ENCODE data around the gene CFP. TPM values are rescaled to one million over a fixed set of nuclear protein-coding genes. Genes with fewer than 3 reads are reported as not detected.

CFP gene
- total RNA-seq, 2 experiments from 2014 or later = 14.1 to 14.6 TPM

DNA sequence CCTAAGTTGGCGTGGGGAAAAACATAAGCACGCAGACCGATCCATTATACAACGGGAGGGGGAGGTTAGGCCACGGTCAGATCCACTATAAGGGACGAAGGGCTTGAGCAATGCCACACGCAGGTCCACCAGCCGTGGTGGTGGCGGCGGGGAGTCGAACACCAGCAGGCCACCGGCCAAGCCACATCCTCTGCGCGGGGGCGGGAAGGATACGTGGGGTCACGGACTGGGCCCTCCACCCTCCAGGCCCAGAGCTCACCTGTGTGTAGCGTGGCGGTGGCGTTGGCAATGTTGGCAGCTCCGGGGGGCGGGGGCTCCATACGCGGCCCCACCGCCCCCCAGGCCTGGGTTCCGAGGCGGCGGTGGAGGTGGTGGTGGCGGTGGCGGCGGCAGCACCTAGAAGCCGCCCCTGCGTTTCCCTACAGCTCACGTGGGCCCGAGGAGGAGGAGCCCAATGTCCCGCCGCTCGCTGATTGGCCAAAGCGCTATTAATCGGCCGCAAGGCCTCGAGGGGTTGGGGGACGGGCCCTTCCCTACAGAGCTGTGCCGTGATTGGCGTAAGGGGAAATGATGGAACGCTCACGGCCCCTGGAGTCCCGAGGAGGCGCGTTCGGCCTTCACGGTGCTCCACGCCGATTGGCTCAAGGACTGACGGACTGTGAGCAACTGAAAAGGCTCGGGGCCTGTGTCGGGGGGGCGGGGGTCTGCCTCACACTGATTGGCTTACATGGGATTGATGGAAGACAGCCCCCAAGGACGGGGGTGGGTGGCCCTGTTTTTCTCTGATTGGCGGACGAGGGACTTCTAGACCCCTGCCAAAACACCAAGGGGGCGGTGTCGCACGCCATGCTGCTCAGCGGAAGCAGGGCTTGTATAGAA, 20.7 kb upstream of the CFP start, which contains the start of gene ELK1:
TSS of gene ELK1 (minus strand) at position 400 of the 879 bp plus-strand sequence. CDS start 9,122 bp downstream, outside the sequence.
- no peaks in the 10 kb centered on the region for H3K27me3 Mint-ChIP-seq
- peaks cover 33% of the 10 kb centered on the region for H3K36me3 Mint-ChIP-seq
- POLR2A ChIA-PET = interaction anchor here (1.2 kb wide), 1 partner anchor 94 kb away, joined by 7 read pairs; no protein-coding TSS in a partner anchor
- ATAC-seq (ENCODE audit: low read depth) = peak; percentile 96
- peaks cover 32% of the 10 kb centered on the region for H3K4me1 Mint-ChIP-seq
- peak within 1 kb of the TSS; percentile 93 for H3K4me3 Mint-ChIP-seq
- no peaks in the 10 kb centered on the region for H3K9me3 Mint-ChIP-seq
- peak; percentile 83 for DNase-seq
- H3K27ac Mint-ChIP-seq = peak within 1 kb of the TSS; percentile 93

DNA sequence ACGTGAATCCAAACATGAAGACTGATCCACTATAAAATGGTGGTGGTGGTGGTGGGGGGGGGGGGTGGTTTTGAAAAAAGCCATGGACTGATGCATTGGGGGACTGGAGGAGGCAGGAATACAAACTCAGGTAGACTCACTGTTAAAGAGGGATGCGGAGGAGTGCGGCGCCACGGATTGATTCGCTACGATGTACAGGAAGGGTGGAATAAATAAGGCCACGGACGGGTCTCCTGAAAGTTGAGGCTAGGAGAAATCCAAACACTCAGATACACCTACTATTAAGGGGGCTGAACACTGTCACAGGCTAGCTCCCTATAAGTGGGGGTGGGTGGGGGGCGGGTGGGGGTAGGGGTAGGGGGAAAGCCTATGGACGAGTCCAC, 20.0 kb upstream of the CFP start:
- Mint-ChIP-seq H3K4me1 (peaks cover 34% of the 10 kb centered on the region), H3K9me3 (no peaks in the 10 kb centered on the region), H3K27me3 (no peaks in the 10 kb centered on the region), H3K27ac (peak overlapping the region; percentile 93), H3K36me3 (peaks cover 35% of the 10 kb centered on the region), H3K4me3 (peak overlapping the region; percentile 93)
- ATAC-seq (ENCODE audit: low read depth) = no peak
- no peak for DNase-seq
- POLR2A ChIA-PET = interaction anchor here (1.2 to 1.6 kb wide), 2 partner anchors 93 to 416 kb away, joined by 7 to 8 read pairs; no protein-coding TSS in a partner anchor

DNA sequence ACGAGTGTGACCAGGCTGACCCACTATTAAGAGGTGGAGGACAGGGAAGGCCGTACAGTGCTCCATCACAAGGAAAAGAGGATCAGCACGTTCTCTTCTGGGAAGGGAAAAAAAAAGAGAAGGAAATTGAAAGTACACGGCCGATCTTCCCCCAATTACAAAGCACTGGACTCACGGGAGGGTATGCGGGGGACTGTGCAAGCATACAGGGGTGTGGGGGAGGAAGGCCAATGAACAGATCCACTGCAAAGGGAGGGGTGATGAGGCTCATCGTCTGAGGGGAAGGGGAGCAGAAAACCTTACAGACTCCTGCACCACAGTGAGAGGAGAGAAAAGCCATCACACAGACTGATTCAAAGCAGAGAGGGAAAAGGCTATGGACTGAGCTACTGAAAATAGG, 19.5 kb upstream of the CFP start:
- DNase-seq (no peak), ATAC-seq (ENCODE audit: low read depth) (no peak)
- POLR2A ChIA-PET = interaction anchor here (0.7 to 1.6 kb wide), 3 partner anchors 24 to 416 kb away, joined by 3 to 8 read pairs (median 3); no protein-coding TSS in a partner anchor
- peaks cover 40% of the 10 kb centered on the region for H3K36me3 Mint-ChIP-seq
- peak overlapping the region; percentile 89 for H3K27ac Mint-ChIP-seq
- peaks cover 39% of the 10 kb centered on the region for H3K4me1 Mint-ChIP-seq
- H3K4me3 Mint-ChIP-seq = peak overlapping the region; percentile 93
- H3K27me3 Mint-ChIP-seq = no peaks in the 10 kb centered on the region
- no peaks in the 10 kb centered on the region for H3K9me3 Mint-ChIP-seq

DNA sequence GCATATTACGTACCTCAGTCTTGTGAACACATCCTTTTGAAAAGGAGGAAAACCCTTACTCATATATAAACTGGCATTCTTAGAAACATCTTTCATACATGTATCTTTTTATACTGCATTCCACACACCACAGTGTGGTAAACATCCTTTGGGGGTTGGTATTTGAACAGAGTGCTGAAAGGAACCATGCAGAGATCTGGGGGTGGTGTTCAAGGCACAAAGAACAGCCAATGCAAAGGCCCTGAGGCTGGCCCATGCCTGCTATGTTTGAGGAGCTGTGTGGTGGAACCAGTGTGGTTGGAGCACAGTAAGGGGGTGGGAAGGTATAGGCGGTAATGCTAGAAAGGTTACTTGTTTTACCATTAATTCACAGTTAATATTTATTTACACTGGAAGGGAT, 18.6 kb upstream of the CFP start:
- Mint-ChIP-seq H3K36me3 (peaks cover 38% of the 10 kb centered on the region), H3K27ac (peak overlapping the region; percentile 89), H3K4me1 (peaks cover 42% of the 10 kb centered on the region), H3K9me3 (no peaks in the 10 kb centered on the region), H3K27me3 (no peaks in the 10 kb centered on the region), H3K4me3 (peak overlapping the region; percentile 93)
- DNase-seq = no peak
- POLR2A ChIA-PET = interaction anchor here (1.3 to 1.6 kb wide), 2 partner anchors 92 to 415 kb away, joined by 3 to 8 read pairs; no protein-coding TSS in a partner anchor
- no peak for ATAC-seq (ENCODE audit: low read depth)

DNA sequence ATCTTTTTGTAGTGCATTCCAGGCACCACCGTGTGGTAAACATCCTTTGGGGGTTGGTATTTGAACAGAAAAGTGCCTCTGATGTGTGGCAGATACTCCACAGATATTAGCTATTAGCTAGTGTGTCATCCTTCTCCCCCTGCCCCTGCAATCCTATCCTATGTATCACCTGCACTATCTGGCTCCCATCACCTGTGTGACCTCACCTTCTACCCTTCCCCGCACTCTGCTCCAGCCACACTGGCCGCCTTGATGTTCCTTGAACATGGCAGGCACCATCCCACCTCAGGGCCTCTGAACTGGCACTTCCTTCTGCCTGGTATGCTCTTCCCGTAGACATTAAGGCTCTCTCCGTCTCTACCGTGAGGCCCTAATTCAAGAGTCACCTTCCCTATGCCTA, 16.9 kb upstream of the CFP start:
- DNase-seq (no peak), ATAC-seq (ENCODE audit: low read depth) (no peak)
- no peaks in the 10 kb centered on the region for H3K9me3 Mint-ChIP-seq
- peak overlapping the region; percentile 38 for H3K27ac Mint-ChIP-seq
- H3K36me3 Mint-ChIP-seq = peaks cover 32% of the 10 kb centered on the region
- H3K4me1 Mint-ChIP-seq = peaks cover 36% of the 10 kb centered on the region
- H3K27me3 Mint-ChIP-seq = no peaks in the 10 kb centered on the region
- POLR2A ChIA-PET = no interaction called here
- H3K4me3 Mint-ChIP-seq = no peak overlapping the region

DNA sequence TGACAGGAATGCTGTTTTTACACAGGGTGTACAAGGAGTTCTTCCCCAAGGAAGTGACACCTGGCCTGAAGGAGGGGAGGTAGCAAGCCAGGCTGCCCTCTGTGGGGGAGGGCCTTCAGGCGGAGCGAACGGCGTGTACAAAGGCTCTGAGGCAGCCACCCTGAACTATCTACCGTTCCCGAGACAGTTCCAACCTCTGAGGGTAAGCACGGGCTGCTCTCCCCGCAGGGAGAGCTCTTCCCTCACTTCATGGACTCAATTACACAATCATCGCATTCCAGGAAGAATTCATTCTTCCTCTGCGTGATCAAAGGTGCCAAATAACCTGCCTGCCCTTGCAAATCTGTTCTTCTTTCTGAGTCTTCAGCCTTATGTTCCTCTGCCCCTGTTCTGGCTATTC, 15.8 kb upstream of the CFP start:
- peaks cover 29% of the 10 kb centered on the region for H3K4me1 Mint-ChIP-seq
- no peak for ATAC-seq (ENCODE audit: low read depth)
- no peak for DNase-seq
- H3K27me3 Mint-ChIP-seq = no peaks in the 10 kb centered on the region
- no peaks in the 10 kb centered on the region for H3K9me3 Mint-ChIP-seq
- peaks cover 33% of the 10 kb centered on the region for H3K36me3 Mint-ChIP-seq
- no peak overlapping the region for H3K27ac Mint-ChIP-seq
- POLR2A ChIA-PET = no interaction called here
- H3K4me3 Mint-ChIP-seq = no peak overlapping the region

DNA sequence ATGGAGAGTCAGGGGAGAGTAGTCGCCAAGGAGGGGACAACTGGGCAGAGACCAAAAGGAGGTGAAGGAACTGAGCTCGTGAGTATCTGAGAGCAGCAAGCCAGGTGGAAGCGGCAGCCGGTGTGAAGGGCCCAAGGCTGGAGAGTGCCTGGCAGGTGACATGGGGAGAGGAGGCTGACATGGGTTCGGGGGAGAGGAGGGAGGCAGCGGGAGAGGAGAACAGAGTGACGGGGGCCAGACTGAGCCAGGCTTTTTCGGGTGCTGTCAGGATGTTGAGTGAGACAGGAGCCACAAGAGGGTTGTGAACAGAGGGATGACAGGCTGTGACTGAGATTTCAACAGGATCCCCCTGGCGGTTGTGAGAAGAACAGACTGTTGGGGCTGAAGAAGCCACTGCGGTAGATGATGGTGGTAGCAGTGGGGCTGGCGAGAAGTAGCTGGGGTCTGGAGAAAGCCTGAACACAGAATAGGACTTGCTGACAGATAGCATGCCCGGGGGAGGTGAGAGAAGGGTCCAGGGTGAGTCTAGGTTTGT, 14.9 kb upstream of the CFP start:
- ATAC-seq (ENCODE audit: low read depth) (no peak), DNase-seq (no peak)
- H3K36me3 Mint-ChIP-seq = peaks cover 42% of the 10 kb centered on the region
- peaks cover 29% of the 10 kb centered on the region for H3K4me1 Mint-ChIP-seq
- POLR2A ChIA-PET = no interaction called here
- H3K4me3 Mint-ChIP-seq = no peak overlapping the region
- no peaks in the 10 kb centered on the region for H3K27me3 Mint-ChIP-seq
- H3K27ac Mint-ChIP-seq = peak overlapping the region; percentile 28
- H3K9me3 Mint-ChIP-seq = no peaks in the 10 kb centered on the region

DNA sequence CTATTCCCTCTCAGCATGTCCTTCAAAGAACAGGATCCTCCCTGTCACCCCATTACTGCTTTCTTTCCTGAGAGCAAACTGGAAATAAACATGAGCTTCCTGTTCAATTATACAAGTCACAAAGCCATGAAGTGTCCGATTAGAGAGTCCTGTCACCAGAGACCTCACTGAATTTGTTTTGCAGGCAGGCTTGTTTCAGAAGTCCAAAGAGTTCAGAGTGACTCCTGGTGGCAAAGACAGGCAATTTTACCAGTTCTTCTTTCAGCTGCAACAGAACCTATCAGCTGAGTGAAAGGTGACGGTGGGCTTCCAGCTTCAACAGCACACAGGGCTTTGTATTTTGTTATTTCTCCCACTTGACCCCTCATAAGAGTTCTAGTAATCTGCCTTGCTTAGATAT, 14.2 kb upstream of the CFP start:
- Mint-ChIP-seq H3K27me3 (no peaks in the 10 kb centered on the region), H3K4me1 (peaks cover 25% of the 10 kb centered on the region), H3K27ac (no peak overlapping the region), H3K9me3 (no peaks in the 10 kb centered on the region), H3K4me3 (no peak overlapping the region), H3K36me3 (peaks cover 46% of the 10 kb centered on the region)
- ATAC-seq (ENCODE audit: low read depth) (no peak), DNase-seq (no peak)
- POLR2A ChIA-PET = interaction anchor here (1.0 kb wide), 1 partner anchor 19 kb away, joined by 3 read pairs; no protein-coding TSS in a partner anchor

DNA sequence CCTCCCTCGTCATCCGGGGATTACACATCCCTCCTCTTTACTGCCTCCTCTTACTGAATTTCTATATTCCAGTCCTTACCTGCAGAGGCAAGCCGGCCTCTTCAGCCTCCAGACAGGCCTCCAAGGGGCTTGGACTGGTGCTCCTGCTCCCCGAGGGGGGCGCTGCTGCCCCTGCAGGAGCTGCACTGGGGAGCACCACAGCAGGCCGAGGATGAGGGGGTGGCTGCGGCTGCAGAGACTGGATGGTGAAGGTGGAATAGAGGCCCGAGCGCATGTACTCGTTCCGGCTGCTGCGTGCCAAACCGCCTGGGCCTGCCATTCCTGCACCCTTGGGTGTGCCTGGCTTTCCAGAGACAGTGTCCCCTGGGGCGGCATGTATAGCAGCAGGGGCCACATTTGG, 9.1 kb upstream of the CFP start:
- Mint-ChIP-seq H3K4me3 (no peak overlapping the region), H3K27ac (no peak overlapping the region), H3K36me3 (peaks cover 35% of the 10 kb centered on the region), H3K9me3 (no peaks in the 10 kb centered on the region), H3K27me3 (no peaks in the 10 kb centered on the region), H3K4me1 (peaks cover 11% of the 10 kb centered on the region)
- ATAC-seq (ENCODE audit: low read depth) (no peak), DNase-seq (no peak)
- POLR2A ChIA-PET = no interaction called here

DNA sequence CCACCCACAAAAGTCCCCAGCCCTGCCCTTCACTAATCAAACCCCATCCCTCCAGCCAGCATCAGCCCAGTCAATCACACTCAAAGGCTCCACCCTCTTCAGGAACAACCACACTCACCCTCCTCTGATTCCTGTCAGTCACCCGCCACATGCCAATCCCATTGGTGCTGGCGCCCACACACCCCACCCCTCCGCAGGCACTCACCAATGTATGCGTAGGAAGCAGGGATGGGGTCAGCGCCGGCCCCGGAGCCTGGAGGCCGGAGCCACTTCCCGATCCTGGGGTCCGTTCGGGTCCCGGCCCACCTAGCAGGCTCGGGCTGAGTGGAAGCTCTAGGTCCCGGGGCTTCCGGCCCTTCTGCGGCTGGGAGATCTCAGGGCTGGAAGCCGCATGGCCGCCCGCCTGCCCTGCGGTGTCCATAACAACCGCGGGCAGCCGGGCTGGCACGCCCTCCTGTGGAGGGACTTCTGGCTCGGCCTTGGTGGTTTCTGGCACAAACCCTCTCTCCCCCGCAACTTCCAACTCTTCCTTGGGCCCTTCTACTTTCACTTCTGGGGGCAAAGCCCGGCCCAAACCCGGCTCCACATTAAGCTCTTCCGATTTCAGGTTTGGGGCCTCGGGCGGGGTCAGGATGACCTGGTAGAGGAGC, 7.9 kb upstream of the CFP start:
- H3K27ac Mint-ChIP-seq = peak overlapping the region; percentile 65
- no peaks in the 10 kb centered on the region for H3K27me3 Mint-ChIP-seq
- H3K4me1 Mint-ChIP-seq = peaks cover 11% of the 10 kb centered on the region
- H3K4me3 Mint-ChIP-seq = peak overlapping the region; percentile 49
- H3K9me3 Mint-ChIP-seq = no peaks in the 10 kb centered on the region
- POLR2A ChIA-PET = interaction anchor here (0.7 kb wide), 1 partner anchor 89 kb away, joined by 3 read pairs; no protein-coding TSS in a partner anchor
- ATAC-seq (ENCODE audit: low read depth) (peak; percentile 66), DNase-seq (no peak)
- H3K36me3 Mint-ChIP-seq = peaks cover 33% of the 10 kb centered on the region

DNA sequence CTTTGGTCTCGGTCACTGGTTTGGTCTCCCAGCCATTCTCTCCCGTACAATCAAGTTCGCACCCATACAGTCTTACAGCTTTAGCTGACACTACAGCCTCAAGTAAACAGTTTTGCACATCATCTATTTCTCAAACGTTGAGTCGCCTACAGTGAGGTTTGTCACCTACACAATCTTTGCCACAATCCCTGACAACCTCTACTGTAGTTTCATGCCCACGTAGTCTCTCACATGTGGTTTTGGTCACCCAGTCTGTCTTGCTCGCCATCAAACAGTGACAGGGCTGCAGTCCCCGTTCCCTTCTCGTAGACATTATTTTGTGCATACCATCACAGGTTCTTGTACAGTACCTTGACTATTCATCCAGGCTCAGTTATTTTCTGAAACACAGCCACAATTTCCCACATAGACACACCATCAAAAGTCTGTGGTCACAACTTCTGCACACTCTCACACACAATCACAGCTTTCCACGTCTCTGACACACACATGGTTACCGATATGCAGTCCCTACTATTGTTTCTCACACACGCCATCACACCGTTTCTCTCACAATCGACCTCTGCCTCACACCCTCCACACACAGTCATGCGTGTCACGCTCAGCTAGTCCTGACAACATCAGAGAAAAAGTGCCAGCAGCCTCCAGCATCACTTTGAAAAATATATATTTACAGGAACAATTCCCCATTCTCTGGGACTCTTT, 5.3 kb upstream of the CFP start:
- Mint-ChIP-seq H3K36me3 (peaks cover 19% of the 10 kb centered on the region), H3K4me1 (peaks cover 14% of the 10 kb centered on the region), H3K27ac (no peak overlapping the region), H3K27me3 (no peaks in the 10 kb centered on the region), H3K9me3 (no peaks in the 10 kb centered on the region), H3K4me3 (no peak overlapping the region)
- ATAC-seq (ENCODE audit: low read depth) = peak; percentile 23
- POLR2A ChIA-PET = no interaction called here
- no peak for DNase-seq

DNA sequence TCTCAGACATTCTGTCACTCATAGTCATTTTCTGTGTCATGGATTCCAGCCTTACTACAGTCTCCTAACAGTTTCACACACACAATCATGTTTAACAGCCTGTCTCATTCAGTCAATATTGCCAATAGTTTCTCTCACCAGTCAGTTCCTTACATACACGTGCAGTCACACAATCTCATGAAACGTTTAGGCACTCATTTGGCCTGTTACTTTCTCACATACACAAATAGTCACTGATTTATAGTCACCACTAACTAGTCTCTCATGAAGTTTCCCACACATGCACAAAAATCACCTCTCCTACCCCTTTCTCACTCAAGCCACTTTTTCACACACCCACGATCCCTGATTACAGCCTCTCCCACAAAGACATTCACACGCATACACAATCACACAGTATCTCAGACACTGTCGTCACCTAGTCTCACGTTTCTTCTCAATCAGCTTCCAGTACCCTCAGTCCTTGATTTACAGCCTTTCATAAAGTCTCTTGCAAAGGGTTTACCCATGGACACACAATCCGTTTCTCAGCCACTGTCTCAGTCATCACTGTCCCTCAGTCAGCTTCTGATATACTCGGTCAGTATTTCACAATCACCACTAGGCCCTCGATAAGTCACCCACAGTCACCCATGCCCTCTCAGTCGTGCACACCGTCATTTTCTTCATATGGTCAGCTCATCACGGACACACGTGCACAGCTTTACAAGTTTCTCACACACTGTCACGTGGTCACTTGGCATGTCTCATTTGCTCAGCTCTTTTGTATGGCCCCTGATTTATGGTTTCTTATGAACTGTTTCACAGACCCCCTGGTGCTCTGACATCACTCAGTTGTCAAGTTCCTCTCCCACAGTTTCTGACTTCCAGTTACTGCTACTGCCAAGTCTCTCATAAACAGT, 4.2 kb upstream of the CFP start:
- H3K4me1 Mint-ChIP-seq = peaks cover 20% of the 10 kb centered on the region
- H3K27me3 Mint-ChIP-seq = no peaks in the 10 kb centered on the region
- POLR2A ChIA-PET = interaction anchor here (1.0 kb wide), 1 partner anchor 51 kb away, joined by 3 read pairs; no protein-coding TSS in a partner anchor
- DNase-seq (no peak), ATAC-seq (ENCODE audit: low read depth) (no peak)
- no peak overlapping the region for H3K4me3 Mint-ChIP-seq
- no peaks in the 10 kb centered on the region for H3K9me3 Mint-ChIP-seq
- no peak overlapping the region for H3K27ac Mint-ChIP-seq
- H3K36me3 Mint-ChIP-seq = peaks cover 12% of the 10 kb centered on the region

Measured in activated naive CD8-positive, alpha-beta T cell treated with anti-CD3 and anti-CD28 coated beads, Interleukin-2, amount 10 ng/mL, durations not matched to agents 7 days and 5 days (primary cell).